NAMALWA (cell line): ENCODE data around the gene OR13A1.
"Not testable (repeated sequence)": the region's sequence is repeated elsewhere in the genome, so short reads cannot be mapped to it uniquely, and the experiment has no call there.

Experiments used
- DNase-seq: peaks from one replicate; pipeline ENCODE4 v3.0.0-alpha.2; 2015; ENCODE audit warnings: low spot score

The OR13A1 gene, protein sequence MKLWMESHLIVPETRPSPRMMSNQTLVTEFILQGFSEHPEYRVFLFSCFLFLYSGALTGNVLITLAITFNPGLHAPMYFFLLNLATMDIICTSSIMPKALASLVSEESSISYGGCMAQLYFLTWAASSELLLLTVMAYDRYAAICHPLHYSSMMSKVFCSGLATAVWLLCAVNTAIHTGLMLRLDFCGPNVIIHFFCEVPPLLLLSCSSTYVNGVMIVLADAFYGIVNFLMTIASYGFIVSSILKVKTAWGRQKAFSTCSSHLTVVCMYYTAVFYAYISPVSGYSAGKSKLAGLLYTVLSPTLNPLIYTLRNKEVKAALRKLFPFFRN

GRCh38 chr10:45315508-45315907 is at the start of gene OR13A1:
Gene OR13A1 (minus strand): TSS chr10:45315608. CDS start chr10:45304422, 11,186 bp downstream.
- no peak for DNase-seq

GRCh38 chr10:45361983-45362799 is 46.8 kb upstream of the OR13A1 start:
- not testable (repeated sequence) for DNase-seq

DNA sequence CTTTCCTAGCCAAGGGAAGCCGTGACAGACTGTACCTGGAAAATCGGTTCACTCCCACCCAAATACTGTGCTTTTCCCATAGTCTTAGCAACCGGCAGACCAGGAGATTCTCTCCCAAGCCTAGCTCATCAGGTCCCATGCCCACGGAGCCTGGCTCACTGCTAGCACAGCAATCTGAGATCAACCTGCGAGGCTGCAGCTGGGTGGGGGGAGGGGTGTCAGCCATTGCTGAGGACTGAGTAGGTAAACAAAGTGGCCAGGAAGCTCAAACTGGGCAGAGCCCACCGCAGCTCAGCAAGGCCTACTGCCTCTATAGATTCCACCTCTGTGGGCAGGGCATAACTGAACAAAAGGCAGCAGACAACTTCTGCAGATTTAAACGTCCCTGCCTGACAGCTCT is 43.6 kb upstream of the OR13A1 start:
- DNase-seq: not testable (repeated sequence)

DNA sequence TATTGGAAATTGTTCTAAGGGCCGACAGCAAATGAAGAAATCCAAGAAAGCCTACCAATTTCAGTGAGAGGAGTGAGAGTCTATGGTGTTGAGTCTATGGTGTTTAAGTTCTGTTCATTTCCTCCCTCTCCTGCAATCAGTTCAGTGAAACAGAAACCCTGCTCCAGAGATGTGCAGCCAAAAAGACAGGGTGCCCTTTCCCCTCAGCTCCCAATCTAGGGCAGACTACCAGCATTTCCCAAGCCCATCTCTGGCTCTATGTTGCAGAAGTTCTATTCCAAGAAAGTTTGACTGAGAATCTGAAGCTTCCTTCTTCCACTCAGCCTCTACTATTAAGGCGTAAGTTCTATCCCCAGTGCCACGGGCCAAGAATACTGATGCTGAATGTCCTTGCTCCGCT is 40.1 kb upstream of the OR13A1 start:
- no peak for DNase-seq

GRCh38 chr10:45354261-45354660 is 38.9 kb upstream of the OR13A1 start:
- DNase-seq: no peak

GRCh38 chr10:45353186-45353585 is 37.8 kb upstream of the OR13A1 start:
- DNase-seq: no peak

- DNase-seq: not testable (repeated sequence)
Observed at GRCh38 chr10:45348196-45348765, 32.9 kb upstream of the OR13A1 start.

GRCh38 chr10:45347464-45347863 is 32.1 kb upstream of the OR13A1 start:
- DNase-seq: not testable (repeated sequence)

DNA sequence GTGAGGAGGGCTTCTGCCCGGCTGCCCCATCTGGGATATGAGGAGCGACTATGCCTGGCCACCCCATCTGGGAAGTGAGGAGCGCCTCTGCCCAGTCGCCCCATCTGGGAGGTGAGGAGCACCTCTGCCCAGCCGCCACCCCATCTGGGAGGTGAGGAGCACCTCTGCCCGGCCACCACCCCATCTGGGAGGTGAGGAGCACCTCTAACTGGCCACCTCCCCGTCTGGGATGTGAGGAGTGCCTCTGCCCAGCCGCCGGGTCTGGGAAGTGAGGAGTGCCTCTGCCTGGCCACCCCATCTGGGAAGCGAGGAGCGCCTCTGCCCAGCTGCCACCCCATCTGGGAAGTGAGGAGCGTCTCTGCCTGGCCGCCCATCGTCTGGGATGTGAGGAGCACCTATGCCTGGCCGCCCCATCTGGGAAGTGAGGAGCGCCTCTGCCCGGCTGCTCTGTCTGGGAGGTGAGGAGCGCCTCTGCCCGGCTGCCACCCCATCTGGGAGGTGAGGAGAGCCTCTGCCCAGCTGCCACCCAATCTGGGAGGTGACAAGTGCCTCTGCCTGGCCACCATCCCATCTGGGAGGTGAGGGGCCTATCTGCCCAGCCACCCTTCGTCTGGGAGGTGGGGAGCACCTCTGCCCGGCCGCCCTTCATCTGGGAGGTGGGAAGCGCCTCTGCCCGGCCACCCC is 31.4 kb upstream of the OR13A1 start:
- not testable (repeated sequence) for DNase-seq

- not testable (repeated sequence) for DNase-seq
Observed at GRCh38 chr10:45340420-45340819, 25.0 kb upstream of the OR13A1 start.

DNA sequence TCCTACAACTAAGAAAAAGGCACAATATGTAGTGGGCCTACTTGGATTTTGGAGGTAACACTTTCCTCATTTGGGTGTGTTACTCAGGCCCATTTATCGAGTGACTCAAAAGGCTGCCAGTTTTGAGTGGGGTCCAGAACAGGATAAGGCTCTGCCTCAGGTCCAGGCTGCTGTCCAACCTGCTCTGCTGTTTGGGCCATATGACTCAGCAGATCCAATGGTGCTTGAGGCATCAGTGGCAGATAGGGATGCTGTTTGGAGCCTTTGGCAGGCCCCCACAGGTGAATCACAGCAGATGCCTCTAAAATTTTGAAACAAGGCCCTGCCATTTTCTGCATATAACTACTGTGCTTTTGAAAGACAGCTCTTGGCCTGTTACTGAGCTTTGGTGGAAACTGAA is 24.5 kb upstream of the OR13A1 start:
- no peak for DNase-seq

- not testable (repeated sequence) for DNase-seq
Observed at GRCh38 chr10:45331824-45332223, 16.4 kb upstream of the OR13A1 start.

DNA sequence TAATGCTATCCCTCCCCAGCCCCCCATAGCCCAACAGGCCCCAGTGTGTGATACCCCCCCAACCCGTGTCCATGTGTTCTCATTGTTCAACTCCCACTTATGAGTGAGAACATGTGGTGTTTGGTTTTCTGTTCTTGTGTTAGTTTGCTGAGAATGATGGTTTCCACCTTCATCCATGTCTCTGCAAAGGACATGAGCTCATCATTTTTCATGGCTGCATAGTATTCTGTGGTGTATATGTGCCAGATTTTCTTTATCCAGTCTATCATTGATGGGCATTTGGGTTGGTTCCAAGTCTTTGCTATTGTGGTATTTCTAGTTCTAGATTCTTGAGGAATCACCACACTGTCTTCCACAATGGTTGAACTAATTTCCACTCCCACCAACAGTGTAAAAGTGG is 11.5 kb upstream of the OR13A1 start:
- DNase-seq: not testable (repeated sequence)

DNA sequence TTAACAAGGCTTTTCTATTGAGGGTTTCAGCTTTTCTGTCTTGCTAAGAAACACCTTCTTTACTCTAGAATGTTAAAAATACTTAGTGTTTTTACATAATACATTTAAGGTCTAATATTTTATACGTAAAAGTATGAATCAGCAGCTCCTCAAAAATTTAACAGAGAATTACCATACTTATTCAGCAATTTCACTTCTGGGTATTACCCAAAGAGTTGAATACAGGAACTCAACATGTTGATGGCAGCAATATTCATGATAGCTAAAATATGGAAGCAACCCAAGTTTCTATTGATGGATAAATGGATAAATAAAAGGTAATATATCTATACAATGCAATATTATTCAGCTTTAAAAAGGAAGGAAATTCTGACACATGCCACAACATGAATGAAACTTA is 9.7 kb upstream of the OR13A1 start:
- no peak for DNase-seq

DNA sequence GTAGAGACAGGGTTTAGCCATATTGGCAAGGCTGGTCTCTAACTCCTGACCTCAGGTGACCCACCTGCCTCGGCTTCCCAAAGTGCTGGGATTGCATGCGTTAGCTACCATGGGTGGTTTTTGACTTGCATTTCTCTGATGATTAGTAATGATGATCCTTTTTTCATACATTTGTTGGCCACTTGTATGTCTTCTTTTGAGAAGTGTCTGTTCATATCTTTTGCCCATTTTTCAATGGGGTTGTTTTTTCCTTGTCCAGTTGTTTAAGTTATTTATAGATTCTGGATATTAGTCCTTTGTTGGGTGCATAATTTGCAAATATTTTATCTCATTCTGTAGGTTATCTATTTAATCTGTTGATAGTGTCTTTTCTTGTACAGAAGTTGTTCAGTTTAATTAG is 4.3 kb upstream of the OR13A1 start:
- DNase-seq: no peak

GRCh38 chr10:45313264-45313873 is 2.0 kb downstream of the OR13A1 start:
- no peak for DNase-seq

- peak; percentile 21 for DNase-seq
Observed at GRCh38 chr10:45308707-45309106, 6.7 kb downstream of the OR13A1 start.

- no peak for DNase-seq
Observed at GRCh38 chr10:45302573-45302972, 12.8 kb downstream of the OR13A1 start.

GRCh38 chr10:45298341-45298955 is 17.0 kb downstream of the OR13A1 start:
- DNase-seq: not testable (repeated sequence)

- no peak for DNase-seq
Observed at GRCh38 chr10:45294681-45295080, 20.7 kb downstream of the OR13A1 start.

DNA sequence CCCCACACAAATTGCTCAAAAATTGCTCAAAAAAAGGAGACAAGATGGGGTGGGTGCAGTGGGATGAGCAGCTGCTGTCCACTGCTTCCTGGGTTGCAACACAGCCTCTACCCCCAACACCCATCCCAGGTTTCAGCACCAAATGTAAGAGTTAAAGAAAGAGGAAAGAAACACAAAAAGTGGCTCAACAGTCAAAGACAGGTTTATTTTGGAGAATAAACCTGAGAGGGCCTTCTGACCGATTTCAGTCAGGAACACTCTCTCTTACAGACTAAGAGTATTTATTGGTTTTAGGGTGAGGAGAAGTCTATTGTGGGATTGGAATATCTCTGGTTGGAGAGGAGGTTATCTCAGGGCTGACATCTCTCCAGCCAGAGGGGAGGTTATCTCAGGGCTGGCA is 28.4 kb downstream of the OR13A1 start:
- DNase-seq: no peak
